Measurements from ENCODE around the gene NEDD8. TPM values are rescaled to one million over a fixed set of nuclear protein-coding genes. Genes with fewer than 3 reads are reported as not detected.

Gene NEDD8
- total and polyA plus RNA-seq, 2 donors (not counting 1 experiment from before 2014, with no cell fraction given): 145 to 441 TPM

DNA sequence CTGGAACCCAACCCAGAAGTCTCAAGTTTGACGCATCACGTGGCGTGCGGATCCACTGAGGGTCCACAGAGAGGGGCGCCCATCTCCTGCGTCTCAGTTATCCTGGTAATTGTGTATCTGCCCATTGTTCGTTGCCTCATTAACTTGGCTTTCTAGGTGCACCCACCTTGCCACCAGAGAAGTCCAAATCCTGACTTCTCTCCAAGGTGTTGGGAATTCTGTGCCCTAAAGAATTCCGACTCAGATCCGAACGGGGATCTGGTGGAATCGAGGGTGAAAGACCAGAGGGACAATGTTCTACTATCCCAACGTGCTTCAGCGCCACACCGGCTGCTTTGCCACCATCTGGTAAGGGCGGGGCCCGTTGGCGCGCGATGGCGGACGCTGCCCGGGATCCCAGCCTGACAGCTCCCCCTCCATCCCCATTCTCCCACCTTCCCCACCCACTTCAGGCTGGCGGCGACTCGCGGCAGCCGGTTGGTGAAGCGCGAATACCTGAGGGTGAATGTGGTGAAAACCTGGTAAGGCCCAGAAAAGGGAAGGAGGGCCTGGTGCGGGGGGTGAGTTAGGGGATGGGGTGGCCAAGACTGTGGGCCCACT is 59.8 kb downstream of the NEDD8 start:
- Histone ChIP-seq H3K36me3 (ENCODE audit: control insufficient read depth, insufficient read depth, low read length) (peaks cover 11% of the 10 kb centered on the region), H3K27ac (ENCODE audit: insufficient read depth, low read length) (no peak overlapping the region), H4K20me1 (ENCODE audit: control insufficient read depth, extremely low read depth, insufficient read depth, low read length) (no peaks in the 10 kb centered on the region), H3K4me1 (ENCODE audit: control insufficient read depth, extremely low read depth, insufficient read depth, low read length) (no peaks in the 10 kb centered on the region), H3K4me2 (ENCODE audit: extremely low read depth, insufficient read depth, low read length) (no peak overlapping the region), H3K4me3 (replicated peaks in 1 of 4; ENCODE audit: control extremely low read depth in 1 of 4, insufficient read depth in 1 of 4, low read depth in 3 of 4, low read length in 4 of 4) (peak overlapping the region in 1 of 4 experiments; percentile 44), H2AFZ (ENCODE audit: low read length) (no peak overlapping the region), H3K9me3 (ENCODE audit: control insufficient read depth, insufficient read depth, low read depth, low read length) (no peaks in the 10 kb centered on the region), H3K9ac (ENCODE audit: insufficient read depth, low read length) (no peak overlapping the region), H3K27me3 (ENCODE audit: control insufficient read depth, insufficient read depth, low read length) (no peaks in the 10 kb centered on the region), H3K79me2 (ENCODE audit: control insufficient read depth, insufficient read depth, low read length) (no peaks in the 10 kb centered on the region)
- no peak for DNase-seq (ENCODE audit: low read depth in 2 of 2)
- TF ChIP-seq EZH2 (IDR thresholded peaks at IDR 0.05; ENCODE audit: low read length, missing control alignments): no peak
- TF ChIP-seq, protein P1, sequence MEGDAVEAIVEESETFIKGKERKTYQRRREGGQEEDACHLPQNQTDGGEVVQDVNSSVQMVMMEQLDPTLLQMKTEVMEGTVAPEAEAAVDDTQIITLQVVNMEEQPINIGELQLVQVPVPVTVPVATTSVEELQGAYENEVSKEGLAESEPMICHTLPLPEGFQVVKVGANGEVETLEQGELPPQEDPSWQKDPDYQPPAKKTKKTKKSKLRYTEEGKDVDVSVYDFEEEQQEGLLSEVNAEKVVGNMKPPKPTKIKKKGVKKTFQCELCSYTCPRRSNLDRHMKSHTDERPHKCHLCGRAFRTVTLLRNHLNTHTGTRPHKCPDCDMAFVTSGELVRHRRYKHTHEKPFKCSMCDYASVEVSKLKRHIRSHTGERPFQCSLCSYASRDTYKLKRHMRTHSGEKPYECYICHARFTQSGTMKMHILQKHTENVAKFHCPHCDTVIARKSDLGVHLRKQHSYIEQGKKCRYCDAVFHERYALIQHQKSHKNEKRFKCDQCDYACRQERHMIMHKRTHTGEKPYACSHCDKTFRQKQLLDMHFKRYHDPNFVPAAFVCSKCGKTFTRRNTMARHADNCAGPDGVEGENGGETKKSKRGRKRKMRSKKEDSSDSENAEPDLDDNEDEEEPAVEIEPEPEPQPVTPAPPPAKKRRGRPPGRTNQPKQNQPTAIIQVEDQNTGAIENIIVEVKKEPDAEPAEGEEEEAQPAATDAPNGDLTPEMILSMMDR (conservative IDR thresholded peaks at IDR 0.05 in 1 of 2, IDR thresholded peaks at IDR 0.05 in 1 of 2; ENCODE audit: low read depth in 1 of 2, low read length in 2 of 2): no peak

DNA sequence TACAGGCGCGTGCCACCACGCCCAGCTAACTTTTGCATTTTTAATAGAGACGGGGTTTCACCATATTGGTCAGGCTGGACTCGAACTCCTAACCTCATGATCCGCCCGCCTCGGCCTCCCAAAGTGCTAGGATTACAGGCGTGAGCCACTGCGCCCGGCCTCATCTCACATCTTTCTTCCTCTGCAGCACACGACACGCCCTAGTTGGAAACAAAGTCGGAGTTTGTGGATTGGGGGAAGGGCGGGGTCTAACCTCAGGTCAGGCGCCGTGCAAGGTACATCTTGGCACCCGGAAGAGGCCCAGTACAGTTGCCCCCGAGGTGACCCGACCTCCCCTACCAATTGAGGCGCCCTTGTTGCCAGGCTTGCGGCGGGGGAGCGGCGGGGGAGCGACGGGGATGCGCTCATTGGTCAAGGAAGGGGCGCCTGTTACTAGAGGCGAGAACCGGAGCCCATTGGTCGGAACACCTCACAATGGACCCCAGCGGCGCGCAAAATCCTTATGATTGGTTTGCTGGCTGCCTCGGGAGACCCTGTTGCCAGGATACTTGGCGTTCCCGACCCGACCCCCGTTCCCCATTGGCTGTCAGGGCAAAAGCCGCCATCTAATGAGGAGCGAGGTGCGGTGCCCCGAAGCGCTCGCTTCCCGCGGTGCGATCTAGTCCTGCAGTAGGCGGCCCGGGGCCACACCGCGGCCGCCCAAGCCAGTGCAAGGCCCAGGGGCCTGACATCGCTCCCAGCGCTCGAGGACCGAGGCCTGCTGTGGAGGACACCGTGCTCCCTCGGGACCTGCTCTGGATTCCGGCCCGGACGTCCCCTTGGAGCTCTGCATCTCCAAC is 60.5 kb downstream of the NEDD8 start, which contains the start of gene REC8:
TSS of gene REC8 (plus strand) at position 659 of the 839 bp plus-strand sequence. CDS start 473 bp downstream, outside the sequence.
- Histone ChIP-seq H3K27ac (ENCODE audit: insufficient read depth, low read length) (no peak within 1 kb of the TSS), H3K4me3 (replicated peaks in 1 of 4; ENCODE audit: control extremely low read depth in 1 of 4, insufficient read depth in 1 of 4, low read depth in 3 of 4, low read length in 4 of 4) (peak within 1 kb of the TSS in 1 of 4 experiments; percentile 44), H3K36me3 (ENCODE audit: control insufficient read depth, insufficient read depth, low read length) (peaks cover 9% of the 10 kb centered on the region), H3K4me2 (ENCODE audit: extremely low read depth, insufficient read depth, low read length) (no peak within 1 kb of the TSS), H3K79me2 (ENCODE audit: control insufficient read depth, insufficient read depth, low read length) (no peaks in the 10 kb centered on the region), H2AFZ (ENCODE audit: low read length) (no peak within 1 kb of the TSS), H3K4me1 (ENCODE audit: control insufficient read depth, extremely low read depth, insufficient read depth, low read length) (no peaks in the 10 kb centered on the region), H3K27me3 (ENCODE audit: control insufficient read depth, insufficient read depth, low read length) (no peaks in the 10 kb centered on the region), H3K9me3 (ENCODE audit: control insufficient read depth, insufficient read depth, low read depth, low read length) (no peaks in the 10 kb centered on the region), H3K9ac (ENCODE audit: insufficient read depth, low read length) (no peak within 1 kb of the TSS), H4K20me1 (ENCODE audit: control insufficient read depth, extremely low read depth, insufficient read depth, low read length) (no peaks in the 10 kb centered on the region)
- peak; percentile 85 to 96 for DNase-seq (ENCODE audit: low read depth in 2 of 2)
- TF ChIP-seq, protein P1 (conservative IDR thresholded peaks at IDR 0.05 in 1 of 2, IDR thresholded peaks at IDR 0.05 in 1 of 2; ENCODE audit: low read depth in 1 of 2, low read length in 2 of 2): no peak
- no peak for TF ChIP-seq EZH2 (IDR thresholded peaks at IDR 0.05; ENCODE audit: low read length, missing control alignments)

DNA sequence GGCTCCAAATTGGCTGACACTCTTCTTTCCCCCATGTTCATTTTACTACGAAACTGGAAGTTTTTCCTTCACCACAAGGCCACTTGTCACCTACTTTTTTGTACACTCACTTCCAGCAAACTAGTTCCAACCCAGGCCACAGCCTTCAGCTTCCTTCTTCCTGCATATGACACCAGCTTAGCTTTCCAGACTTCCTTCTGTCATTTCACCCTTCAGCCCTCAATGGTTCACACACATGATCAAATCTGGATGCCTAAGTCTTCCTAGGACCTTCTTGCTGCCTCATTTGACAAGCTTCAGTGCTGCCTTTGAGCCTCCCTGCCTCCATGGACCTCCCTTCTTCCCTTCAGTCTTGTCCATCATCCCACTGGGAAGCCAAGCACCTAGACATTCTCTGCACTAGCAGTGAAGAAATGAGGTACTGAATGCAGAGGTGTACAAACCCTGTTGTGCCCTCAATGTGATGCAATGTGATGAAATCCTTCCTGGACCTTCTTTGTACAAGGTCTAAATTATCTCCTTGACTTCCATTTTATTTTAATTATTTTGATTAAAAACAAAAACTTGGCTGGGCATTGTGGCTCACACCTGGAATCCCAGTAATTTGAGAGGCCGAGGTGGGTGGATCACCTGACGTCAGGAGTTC is 64.6 kb downstream of the NEDD8 start:
- H3K36me3 ChIP-seq (ENCODE audit: control insufficient read depth, insufficient read depth, low read length): peaks cover 34% of the 10 kb centered on the region
- no peak overlapping the region for H3K27ac ChIP-seq (ENCODE audit: insufficient read depth, low read length)
- no peaks in the 10 kb centered on the region for H3K9me3 ChIP-seq (ENCODE audit: control insufficient read depth, insufficient read depth, low read depth, low read length)
- H3K9ac ChIP-seq (ENCODE audit: insufficient read depth, low read length): no peak overlapping the region
- H3K4me2 ChIP-seq (ENCODE audit: extremely low read depth, insufficient read depth, low read length): no peak overlapping the region
- H3K79me2 ChIP-seq (ENCODE audit: control insufficient read depth, insufficient read depth, low read length): peaks cover 7% of the 10 kb centered on the region
- TF ChIP-seq, protein P1 (conservative IDR thresholded peaks at IDR 0.05 in 1 of 2, IDR thresholded peaks at IDR 0.05 in 1 of 2; ENCODE audit: low read depth in 1 of 2, low read length in 2 of 2): no peak
- TF ChIP-seq EZH2 (IDR thresholded peaks at IDR 0.05; ENCODE audit: low read length, missing control alignments): no peak
- no peak overlapping the region for H3K4me3 ChIP-seq (replicated peaks in 1 of 4; ENCODE audit: control extremely low read depth in 1 of 4, insufficient read depth in 1 of 4, low read depth in 3 of 4, low read length in 4 of 4)
- no peak for DNase-seq (ENCODE audit: low read depth in 2 of 2)
- no peak overlapping the region for H2AFZ ChIP-seq (ENCODE audit: low read length)
- H3K4me1 ChIP-seq (ENCODE audit: control insufficient read depth, extremely low read depth, insufficient read depth, low read length): peaks cover 2% of the 10 kb centered on the region
- no peaks in the 10 kb centered on the region for H4K20me1 ChIP-seq (ENCODE audit: control insufficient read depth, extremely low read depth, insufficient read depth, low read length)
- no peaks in the 10 kb centered on the region for H3K27me3 ChIP-seq (ENCODE audit: control insufficient read depth, insufficient read depth, low read length)

All from fibroblast of lung (primary cell).